Measurements from ENCODE around the gene ST6GAL1.
"Not testable (repeated sequence)": the region's sequence is repeated elsewhere in the genome, so short reads cannot be mapped to it uniquely, and the experiment has no call there.

Gene ST6GAL1

DNA sequence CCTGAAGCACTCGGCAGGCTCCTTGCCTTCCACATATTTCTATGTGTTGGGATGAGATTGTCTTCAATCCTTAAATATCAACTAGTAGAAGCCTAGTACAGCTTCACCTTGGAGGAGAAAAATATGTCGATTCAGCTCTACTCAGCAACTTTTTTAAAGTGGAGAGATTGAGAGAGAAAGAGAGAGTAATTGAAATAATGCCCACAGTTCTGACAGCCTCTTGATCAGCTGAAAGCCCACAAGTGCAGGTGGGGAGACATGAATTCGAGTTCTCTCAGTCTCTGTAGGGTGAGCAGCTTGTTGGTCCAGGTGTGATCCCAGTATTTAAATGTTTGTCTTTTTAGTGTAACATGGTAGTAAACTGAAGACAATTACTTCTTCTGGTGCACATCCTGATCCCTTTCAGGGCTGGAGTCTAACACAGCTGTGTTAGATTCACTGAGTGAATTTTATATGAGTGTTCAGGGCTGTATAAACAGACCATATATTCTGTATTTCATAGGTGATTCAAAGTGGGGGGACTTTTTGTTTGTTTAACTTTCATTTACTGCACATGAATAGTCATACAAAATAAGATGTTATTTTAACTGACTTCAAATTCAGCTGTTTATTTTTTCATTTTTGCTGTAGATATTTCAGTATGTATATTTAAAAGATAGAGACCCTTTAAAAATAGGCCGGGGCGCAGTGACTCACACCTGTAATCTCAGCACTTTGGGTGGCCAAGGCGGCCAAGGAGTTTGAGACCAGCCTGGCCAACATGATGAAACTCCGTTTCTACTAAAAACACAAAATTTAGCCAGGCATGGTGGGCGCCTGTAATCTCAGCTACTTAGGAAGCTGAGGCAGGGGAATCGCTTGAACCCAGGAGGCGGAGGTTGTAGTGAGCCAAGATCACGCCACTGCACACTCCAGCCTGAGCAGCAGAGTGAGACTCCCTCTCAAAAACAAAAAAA, 64.0 kb downstream of the ST6GAL1 start:
- no peak for DNase-seq (ENCODE audit: low read depth)

- DNase-seq (ENCODE audit: low read depth), result no peak
These were observed 66.0 kb downstream of the ST6GAL1 start for GRCh38 chr3:186996356-186996755.

- DNase-seq (ENCODE audit: low read depth), result no peak
These were observed 66.7 kb downstream of the ST6GAL1 start for GRCh38 chr3:186997061-186997460.

DNA sequence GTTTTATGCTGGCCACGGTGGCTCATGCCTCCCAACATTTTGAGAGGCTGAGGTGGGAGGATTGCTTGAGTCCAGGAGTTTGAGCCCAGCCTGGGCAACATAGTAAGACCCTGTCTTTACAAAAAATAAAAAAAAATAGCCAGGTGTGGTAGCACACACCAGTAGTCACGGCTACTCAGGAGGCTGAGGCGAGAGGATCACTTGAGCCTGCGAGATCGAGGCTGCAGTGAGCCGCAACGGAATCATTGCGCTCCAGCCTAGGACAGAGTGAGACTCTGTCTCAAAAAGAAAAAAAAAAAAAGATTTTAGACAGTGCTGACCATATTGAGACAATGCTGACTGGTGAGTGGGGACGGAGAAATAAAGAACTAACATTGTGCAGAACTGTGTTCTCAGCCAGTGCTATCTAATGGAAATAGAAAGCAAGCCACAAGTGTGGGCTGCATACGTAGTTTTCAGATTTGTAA, 67.2 kb downstream of the ST6GAL1 start:
- DNase-seq (ENCODE audit: low read depth), result no peak

GRCh38 chr3:186998937-186999368, 68.6 kb downstream of the ST6GAL1 start:
- DNase-seq (ENCODE audit: low read depth), result no peak

DNA sequence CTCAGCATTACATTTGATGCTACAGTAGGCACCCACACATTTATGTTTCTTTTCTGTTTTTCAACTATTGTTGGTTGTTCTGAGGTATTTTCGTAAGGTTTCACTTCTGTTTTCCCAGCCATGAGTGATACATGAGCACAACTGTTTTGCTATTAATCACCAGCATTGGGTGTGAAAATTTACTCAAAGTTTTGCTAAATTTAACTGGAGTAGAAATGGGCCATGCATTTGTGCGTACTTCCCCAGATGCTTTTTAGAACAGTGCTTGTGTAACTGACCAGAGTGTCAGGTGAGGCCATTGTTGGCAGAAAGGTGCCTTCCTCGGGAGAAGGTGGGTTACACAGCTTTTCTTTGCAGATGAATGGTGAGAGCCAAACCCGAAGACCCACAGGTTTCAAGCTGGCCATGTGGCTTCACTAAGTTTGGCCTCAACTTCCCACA, 70.4 kb downstream of the ST6GAL1 start:
- DNase-seq (ENCODE audit: low read depth), result no peak

GRCh38 chr3:187002915-187003314, 72.6 kb downstream of the ST6GAL1 start:
- no peak for DNase-seq (ENCODE audit: low read depth)

GRCh38 chr3:187005827-187006481, 75.6 kb downstream of the ST6GAL1 start:
- DNase-seq (ENCODE audit: low read depth), result no peak

DNA sequence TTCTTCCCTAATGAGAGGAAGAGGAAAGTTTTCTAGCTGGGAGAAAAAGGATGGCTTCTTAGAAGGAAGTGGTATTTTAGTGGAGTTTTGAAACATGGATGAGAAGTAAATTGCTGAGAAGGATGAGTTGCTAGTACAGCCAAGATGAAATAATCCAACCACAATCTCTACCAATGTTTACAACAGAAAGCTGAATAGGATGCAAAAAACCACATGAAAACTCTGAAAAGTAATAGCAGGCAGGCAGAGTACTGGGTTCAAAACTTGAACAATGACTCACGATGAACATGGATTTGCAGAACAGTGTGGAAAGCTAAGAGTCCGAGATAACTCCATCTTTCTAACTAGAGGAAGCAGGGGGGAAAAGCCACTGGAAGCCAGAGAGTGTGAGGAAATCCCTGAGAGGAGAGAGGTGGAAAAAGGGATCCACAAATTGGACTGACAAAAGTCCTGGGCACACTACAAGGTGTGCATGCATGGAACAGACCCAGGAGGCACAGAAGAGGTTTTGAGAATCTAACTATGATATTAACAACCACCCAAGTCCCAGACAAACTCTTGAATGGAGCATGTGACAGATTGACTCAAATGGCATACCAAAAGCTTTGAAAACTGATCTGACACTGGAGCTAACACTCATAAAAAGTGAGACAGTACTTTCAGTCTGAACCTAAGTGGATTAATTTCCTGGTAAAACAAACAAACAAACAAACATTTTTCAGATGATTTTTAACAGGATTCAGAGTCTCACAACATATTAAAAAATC, 76.7 kb downstream of the ST6GAL1 start:
- no peak for DNase-seq (ENCODE audit: low read depth)

DNA sequence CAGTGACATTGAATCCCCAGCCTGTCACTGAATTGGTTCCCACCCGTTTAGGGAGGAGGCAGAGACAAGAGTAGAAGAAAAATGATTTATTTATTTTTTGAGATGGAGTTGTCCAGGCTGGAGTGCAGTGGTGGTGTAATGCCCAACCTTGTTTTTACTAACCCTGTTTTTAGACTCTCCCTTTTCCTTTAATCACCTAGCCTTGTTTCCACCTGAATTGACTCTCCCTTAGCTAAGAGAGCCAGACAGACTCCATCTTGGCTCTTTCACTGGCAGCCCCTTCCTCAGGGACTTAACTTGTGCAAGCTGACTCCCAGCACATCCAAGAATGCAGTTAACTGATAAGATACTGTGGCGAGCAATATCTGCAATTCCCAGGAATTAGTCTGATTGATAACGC, 80.1 kb downstream of the ST6GAL1 start:
- not testable (repeated sequence) for DNase-seq (ENCODE audit: low read depth)

DNA sequence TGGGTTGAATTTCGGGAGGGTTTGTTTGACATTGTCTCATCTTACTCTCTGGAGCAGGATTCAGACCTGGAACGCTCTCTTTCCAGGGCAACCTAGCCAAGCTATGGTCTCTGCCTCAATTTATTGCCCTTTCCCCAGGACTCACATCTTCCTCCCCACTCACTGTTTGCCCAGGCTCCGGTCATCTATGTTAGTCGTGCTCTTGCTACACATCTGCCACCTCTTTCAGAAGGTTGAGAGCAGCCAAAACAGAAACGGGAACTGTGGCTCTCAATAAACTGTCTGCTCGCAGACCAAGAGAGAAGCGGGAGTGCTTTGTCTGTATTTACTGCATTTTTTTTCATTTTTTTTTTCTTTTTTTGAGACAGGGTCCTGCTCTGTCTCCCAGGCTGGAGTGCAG, 81.6 kb downstream of the ST6GAL1 start:
- DNase-seq (ENCODE audit: low read depth), result no peak

DNA sequence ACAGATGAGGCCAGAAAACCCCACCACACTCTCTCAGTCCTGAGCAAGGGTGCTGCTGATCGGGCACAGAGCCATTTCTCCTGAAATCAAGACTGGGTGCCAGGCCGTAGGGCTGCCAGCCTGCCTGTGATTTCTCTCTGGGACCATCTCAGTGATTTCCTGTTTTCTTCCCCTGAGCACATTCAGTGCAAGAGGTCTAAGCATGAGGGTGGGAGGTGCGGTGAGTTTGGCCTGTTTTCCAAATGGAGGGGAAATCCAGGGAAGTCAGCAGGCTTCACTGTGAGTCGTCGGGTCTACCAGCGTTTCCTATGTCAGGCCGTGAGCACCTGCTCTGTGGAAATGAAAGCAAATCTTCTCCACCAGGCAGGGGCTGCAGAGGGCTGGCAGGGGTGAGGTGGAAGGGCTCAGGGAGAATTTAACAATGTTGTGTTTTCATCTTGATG, 82.3 kb downstream of the ST6GAL1 start:
- DNase-seq (ENCODE audit: low read depth), result no peak

- DNase-seq (ENCODE audit: low read depth), result peak; percentile 23
These were observed 82.9 kb downstream of the ST6GAL1 start for GRCh38 chr3:187013159-187013716.

GRCh38 chr3:187014417-187014864, 84.1 kb downstream of the ST6GAL1 start:
- DNase-seq (ENCODE audit: low read depth), result no peak

- DNase-seq (ENCODE audit: low read depth), result no peak
These were observed 85.7 kb downstream of the ST6GAL1 start for GRCh38 chr3:187015903-187016638.

- DNase-seq (ENCODE audit: low read depth), result no peak
These were observed 86.5 kb downstream of the ST6GAL1 start for GRCh38 chr3:187016639-187017345.

DNA sequence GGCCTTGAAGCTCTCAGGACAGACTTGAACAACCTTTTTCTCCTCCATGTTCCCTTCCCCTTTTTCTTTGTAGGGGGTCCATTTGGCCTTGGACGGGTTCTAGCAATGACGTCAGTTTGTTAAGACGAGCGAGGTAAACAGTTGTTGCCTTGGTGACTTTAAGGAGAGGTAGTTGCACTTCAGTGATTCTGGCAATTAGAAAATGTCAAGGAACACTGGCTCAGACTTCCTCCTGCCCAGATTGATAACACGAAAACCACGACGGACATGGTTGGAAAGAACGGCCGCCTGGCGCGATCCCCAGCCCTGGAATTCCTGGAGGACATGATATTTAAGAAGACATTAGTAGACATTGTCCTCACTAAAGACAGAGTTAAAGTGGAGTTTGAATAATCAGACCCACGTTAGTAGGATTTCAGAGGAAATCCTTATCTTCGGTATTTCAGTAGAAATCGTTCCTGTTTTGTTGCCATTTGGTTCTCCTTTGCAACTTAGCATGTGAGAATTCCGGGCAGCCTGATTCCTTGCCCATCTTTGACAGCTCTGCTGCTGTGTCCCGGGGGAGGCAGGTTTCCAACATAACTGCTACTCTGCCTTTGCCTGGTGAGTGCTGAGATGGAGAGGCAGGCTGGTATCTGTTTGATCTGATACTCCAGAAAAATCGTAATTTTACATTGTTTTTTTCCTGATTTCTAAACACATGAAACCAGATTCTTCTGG, 87.3 kb downstream of the ST6GAL1 start:
- DNase-seq (ENCODE audit: low read depth), result no peak

- DNase-seq (ENCODE audit: low read depth), result no peak
These were observed 89.3 kb downstream of the ST6GAL1 start for GRCh38 chr3:187019542-187020072.

- no peak for DNase-seq (ENCODE audit: low read depth)
These were observed 90.0 kb downstream of the ST6GAL1 start for GRCh38 chr3:187020376-187020775.

Data from fibroblast of the conjunctiva (primary cell).